Esophagus squamous epithelium (tissue), 4 donors: Measurements from ENCODE around the gene FCRLB.

Source experiments
- POLR2A ChIP-seq, 4 donors: fragments of 450-650 bp; IDR thresholded peaks; one replicate each; pipeline ENCODE4 v1.6.1; 2017; ENCODE audit warnings: antibody characterized with exemption in 4 of 4, mild to moderate bottlenecking in 4 of 4, moderate library complexity in 3 of 4
- TF ChIP-seq, protein P1 (sequence below), 6 experiments: fragments of 450-650 bp in 4 of 6; fragments of 200-600 bp in 2 of 6; sonication (generic) in 2 of 6; IDR thresholded peaks; one replicate each; pipeline ENCODE4 v1.5.1; 2016 to 2019; ENCODE audit warnings: antibody characterized with exemption in 6 of 6, mild to moderate bottlenecking in 4 of 6, moderate library complexity in 4 of 6

GRCh38 chr1:161730050-161730564, 8.8 kb downstream of the FCRLB start:
- TF ChIP-seq, protein P1, sequence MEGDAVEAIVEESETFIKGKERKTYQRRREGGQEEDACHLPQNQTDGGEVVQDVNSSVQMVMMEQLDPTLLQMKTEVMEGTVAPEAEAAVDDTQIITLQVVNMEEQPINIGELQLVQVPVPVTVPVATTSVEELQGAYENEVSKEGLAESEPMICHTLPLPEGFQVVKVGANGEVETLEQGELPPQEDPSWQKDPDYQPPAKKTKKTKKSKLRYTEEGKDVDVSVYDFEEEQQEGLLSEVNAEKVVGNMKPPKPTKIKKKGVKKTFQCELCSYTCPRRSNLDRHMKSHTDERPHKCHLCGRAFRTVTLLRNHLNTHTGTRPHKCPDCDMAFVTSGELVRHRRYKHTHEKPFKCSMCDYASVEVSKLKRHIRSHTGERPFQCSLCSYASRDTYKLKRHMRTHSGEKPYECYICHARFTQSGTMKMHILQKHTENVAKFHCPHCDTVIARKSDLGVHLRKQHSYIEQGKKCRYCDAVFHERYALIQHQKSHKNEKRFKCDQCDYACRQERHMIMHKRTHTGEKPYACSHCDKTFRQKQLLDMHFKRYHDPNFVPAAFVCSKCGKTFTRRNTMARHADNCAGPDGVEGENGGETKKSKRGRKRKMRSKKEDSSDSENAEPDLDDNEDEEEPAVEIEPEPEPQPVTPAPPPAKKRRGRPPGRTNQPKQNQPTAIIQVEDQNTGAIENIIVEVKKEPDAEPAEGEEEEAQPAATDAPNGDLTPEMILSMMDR (IDR thresholded peaks at IDR 0.05): no peak
- no peak for TF ChIP-seq POLR2A (IDR thresholded peaks at IDR 0.05)
